ENCODE results near the gene JAZF1.

- TF ChIP-seq REST (IDR thresholded peaks at IDR 0.05; ENCODE audit: insufficient read depth in 1 of 2, low read depth in 2 of 2, low read length in 2 of 2) (no peak), POLR2AphosphoS5 (IDR thresholded peaks at IDR 0.05; ENCODE audit: low read depth, low read length) (no peak), TAF1 (IDR thresholded peaks at IDR 0.05; ENCODE audit: borderline replicate concordance, insufficient read depth, low read length) (no peak), SIN3A (IDR thresholded peaks at IDR 0.05; ENCODE audit: borderline replicate concordance, insufficient read depth, low read length) (no peak)
These were observed 262.1 kb downstream of the JAZF1 start for GRCh38 chr7:27918503-27918902.
